Measurements from ENCODE around the gene MEF2C. TPM values are rescaled to one million over a fixed set of nuclear protein-coding genes. Genes with fewer than 3 reads are reported as not detected.
"Not testable (repeated sequence)": the region's sequence is repeated elsewhere in the genome, so short reads cannot be mapped to it uniquely, and the experiment has no call there.

The MEF2C gene
- polyA plus RNA-seq, 5 donors = 68.8 to 99.9 (median 84.6) TPM

- no peak for DNase-seq
Observed at GRCh38 chr5:88867638-88868037, 15.3 kb downstream of the MEF2C start.

- DNase-seq = no peak
Observed at GRCh38 chr5:88863523-88863922, 19.5 kb downstream of the MEF2C start.

GRCh38 chr5:88862547-88863175, 20.3 kb downstream of the MEF2C start:
- no peak for DNase-seq

GRCh38 chr5:88861231-88861630, 21.8 kb downstream of the MEF2C start:
- DNase-seq = no peak

GRCh38 chr5:88860501-88860900, 22.5 kb downstream of the MEF2C start:
- DNase-seq = no peak

- DNase-seq = no peak
Observed at GRCh38 chr5:88858392-88858791, 24.6 kb downstream of the MEF2C start.

GRCh38 chr5:88856381-88856780, 26.6 kb downstream of the MEF2C start:
- not testable (repeated sequence) for DNase-seq

GRCh38 chr5:88854769-88855168, 28.2 kb downstream of the MEF2C start:
- DNase-seq = no peak

- no peak for DNase-seq
Observed at GRCh38 chr5:88847420-88847819, 35.6 kb downstream of the MEF2C start.

GRCh38 chr5:88846434-88846833, 36.5 kb downstream of the MEF2C start:
- no peak for DNase-seq

GRCh38 chr5:88845081-88845697, 37.8 kb downstream of the MEF2C start:
- no peak for DNase-seq

- no peak for DNase-seq
Observed at GRCh38 chr5:88842784-88843183, 40.2 kb downstream of the MEF2C start.

GRCh38 chr5:88841212-88841611, 41.8 kb downstream of the MEF2C start:
- DNase-seq = no peak

- no peak for DNase-seq
Observed at GRCh38 chr5:88840495-88840894, 42.5 kb downstream of the MEF2C start.

- no peak for DNase-seq
Observed at GRCh38 chr5:88839238-88839637, 43.7 kb downstream of the MEF2C start.

- no peak for DNase-seq
Observed at GRCh38 chr5:88838500-88838899, 44.5 kb downstream of the MEF2C start.

GRCh38 chr5:88837817-88838216, 45.2 kb downstream of the MEF2C start:
- DNase-seq = no peak

GRCh38 chr5:88837222-88837621, 45.8 kb downstream of the MEF2C start:
- no peak for DNase-seq

GRCh38 chr5:88836195-88836838, 46.7 kb downstream of the MEF2C start:
- no peak for DNase-seq

- no peak for DNase-seq
Observed at GRCh38 chr5:88834499-88834898, 48.5 kb downstream of the MEF2C start.

GRCh38 chr5:88834131-88834462, 48.9 kb downstream of the MEF2C start:
- no peak for DNase-seq

- DNase-seq = peak; percentile 64 to 72
Observed at GRCh38 chr5:88833371-88834130, 49.4 kb downstream of the MEF2C start.

- no peak for DNase-seq
Observed at GRCh38 chr5:88831816-88832215, 51.2 kb downstream of the MEF2C start.
